ENCODE data around the gene PAGR1. TPM values are rescaled to one million over a fixed set of nuclear protein-coding genes. Genes with fewer than 3 reads are reported as not detected.

Gene PAGR1
- total and polyA plus RNA-seq, 9 of the 15 experiments (the other 6 are each of a cell fraction or from before 2014, with no cell fraction given): 1.4 to 58.2 (median 16.8) TPM

GRCh38 chr16:29815793-29816693 lies at the start of gene PAGR1 (continued):
- TF ChIP-seq PRDM10 (IDR thresholded peaks at IDR 0.05; ENCODE audit: partially characterized antibody) (peak; percentile 87), CEBPZ (IDR thresholded peaks at IDR 0.05; ENCODE audit: borderline replicate concordance, low read depth, low read length) (no peak), SAFB (IDR thresholded peaks at IDR 0.05; ENCODE audit: borderline replicate concordance, low read depth, low read length) (no peak), SRSF7 (optimal IDR thresholded peaks at IDR 0.05; ENCODE audit: low read depth, low read length) (no peak), DEAF1 (CRISPR knock-in tag; IDR thresholded peaks at IDR 0.05) (peak; percentile 90), IRF9 (tag; IDR thresholded peaks at IDR 0.05) (peak; percentile 7; the same call in 1 of the 2 replicates), RFX5 (IDR thresholded peaks at IDR 0.05; ENCODE audit: low read depth, low read length) (no peak), ZNF583 (CRISPR knock-in tag; IDR thresholded peaks at IDR 0.05) (no peak; the same call in 1 of the 2 replicates), ZNF449 (CRISPR knock-in tag; IDR thresholded peaks at IDR 0.05) (no peak), RNF219 (CRISPR knock-in tag; IDR thresholded peaks at IDR 0.05) (no peak), U2AF2 (optimal IDR thresholded peaks at IDR 0.05; ENCODE audit: low read depth, low read length) (no peak)

Data from K562 (cell line).